HCEC 1CT (cell line): ENCODE measurements around the gene ATP8B1.

Experiments
- DNase-seq: peaks from one replicate; pipeline ENCODE4 v3.0.0-alpha.2; 2017

Gene ATP8B1

GRCh38 chr18:57816208-57816954 is 13.3 kb upstream of the ATP8B1 start:
- DNase-seq, result no peak

- DNase-seq, result no peak
Measured at GRCh38 chr18:57814555-57814954, 11.4 kb upstream of the ATP8B1 start.

GRCh38 chr18:57813245-57813644 is 10.1 kb upstream of the ATP8B1 start:
- peak; percentile 98 for DNase-seq

- no peak for DNase-seq
Measured at GRCh38 chr18:57812126-57812477, 9.0 kb upstream of the ATP8B1 start.

GRCh38 chr18:57811477-57812125 is 8.5 kb upstream of the ATP8B1 start:
- DNase-seq, result peak; percentile 66

GRCh38 chr18:57809190-57809589 is 6.1 kb upstream of the ATP8B1 start:
- no peak for DNase-seq

- DNase-seq, result peak; percentile 88
Measured at GRCh38 chr18:57807336-57808117, 4.4 kb upstream of the ATP8B1 start.

- peak; percentile 88 for DNase-seq
Measured at GRCh38 chr18:57806978-57807285, 3.8 kb upstream of the ATP8B1 start.

GRCh38 chr18:57806201-57806977 is 3.3 kb upstream of the ATP8B1 start:
- peak; percentile 23 for DNase-seq

- no peak for DNase-seq
Measured at GRCh38 chr18:57805117-57805516, 2.0 kb upstream of the ATP8B1 start.

- DNase-seq, result no peak
Measured at GRCh38 chr18:57804557-57804956, 1.4 kb upstream of the ATP8B1 start.

GRCh38 chr18:57802213-57803102 is 657 bp downstream of the ATP8B1 start:
- no peak for DNase-seq

GRCh38 chr18:57801761-57802212 is 1.3 kb downstream of the ATP8B1 start:
- DNase-seq, result no peak

GRCh38 chr18:57801325-57801724 is 1.8 kb downstream of the ATP8B1 start:
- DNase-seq, result no peak

- DNase-seq, result no peak
Measured at GRCh38 chr18:57798713-57799373, 4.3 kb downstream of the ATP8B1 start.

GRCh38 chr18:57797209-57797651 is 5.9 kb downstream of the ATP8B1 start:
- DNase-seq, result no peak

GRCh38 chr18:57794951-57795728 is 8.0 kb downstream of the ATP8B1 start:
- DNase-seq, result no peak

GRCh38 chr18:57793302-57793986 is 9.7 kb downstream of the ATP8B1 start:
- DNase-seq, result no peak

GRCh38 chr18:57792631-57793301 is 10.3 kb downstream of the ATP8B1 start:
- no peak for DNase-seq
